ENCODE measurements around the gene GRAMD4.
A peak's percentile ranks its signal among the peaks of the same experiment; 100 is the strongest.
"Not testable (repeated sequence)": the region's sequence is repeated elsewhere in the genome, so short reads cannot be mapped to it uniquely, and the experiment has no call there.

The GRAMD4 gene

GRCh38 chr22:46622081-46622521 lies 1.9 kb downstream of the GRAMD4 start:
- peak; percentile 89 for DNase-seq

GRCh38 chr22:46625113-46625842 lies 5.1 kb downstream of the GRAMD4 start:
- DNase-seq = no peak

GRCh38 chr22:46625843-46626349 lies 5.7 kb downstream of the GRAMD4 start:
- DNase-seq = no peak

GRCh38 chr22:46626356-46626755 lies 6.2 kb downstream of the GRAMD4 start:
- no peak for DNase-seq

- no peak for DNase-seq
Measured at GRCh38 chr22:46626911-46627805, 7.0 kb downstream of the GRAMD4 start.

GRCh38 chr22:46627806-46628482 lies 7.8 kb downstream of the GRAMD4 start:
- no peak for DNase-seq

GRCh38 chr22:46628756-46629155 lies 8.6 kb downstream of the GRAMD4 start:
- no peak for DNase-seq

GRCh38 chr22:46629291-46629690 lies 9.1 kb downstream of the GRAMD4 start:
- no peak for DNase-seq

GRCh38 chr22:46631113-46631512 lies 10.9 kb downstream of the GRAMD4 start:
- DNase-seq = no peak

- DNase-seq = no peak
Measured at GRCh38 chr22:46632646-46633249, 12.6 kb downstream of the GRAMD4 start.

- DNase-seq = no peak
Measured at GRCh38 chr22:46633334-46633890, 13.2 kb downstream of the GRAMD4 start.

GRCh38 chr22:46634011-46634699 lies 14.0 kb downstream of the GRAMD4 start:
- no peak for DNase-seq

GRCh38 chr22:46634973-46635685 lies 14.9 kb downstream of the GRAMD4 start:
- not testable (repeated sequence) for DNase-seq

GRCh38 chr22:46635756-46636155 lies 15.6 kb downstream of the GRAMD4 start:
- no peak for DNase-seq

GRCh38 chr22:46636221-46637002 lies 16.2 kb downstream of the GRAMD4 start:
- DNase-seq = no peak

GRCh38 chr22:46637711-46638600 lies 17.8 kb downstream of the GRAMD4 start:
- no peak for DNase-seq

- DNase-seq = no peak
Measured at GRCh38 chr22:46638601-46639431, 18.6 kb downstream of the GRAMD4 start.

GRCh38 chr22:46639843-46640242 lies 19.7 kb downstream of the GRAMD4 start:
- no peak for DNase-seq

All from GF-D8 (cell line).